ENCODE results near the gene PTEN. TPM values are rescaled to one million over a fixed set of nuclear protein-coding genes. Genes with fewer than 3 reads are reported as not detected.

The PTEN gene
- total RNA-seq, 2 experiments from 2014 or later, result 79.8 to 86.0 TPM

- ChIA-PET POLR2A (interaction anchor here (0.7 kb wide), 1 partner anchor 617 kb away, joined by 3 read pairs; no protein-coding TSS in a partner anchor), CTCF (interaction anchor here (0.9 kb wide), 1 partner anchor 201 kb away, joined by 3 read pairs; no protein-coding TSS in a partner anchor)
- Mint-ChIP-seq H3K9me3 (peaks cover 14% of the 10 kb centered on the region), H3K27me3 (no peaks in the 10 kb centered on the region), H3K4me3 (no peak overlapping the region), H3K4me1 (ENCODE audit: low read depth) (peaks cover 64% of the 10 kb centered on the region), H3K36me3 (ENCODE audit: low read depth) (peaks cover 97% of the 10 kb centered on the region), H3K27ac (peak overlapping the region; percentile 3)
- Histone ChIP-seq H3K4me3 (ENCODE audit: low read length) (no peak overlapping the region), H3K36me3 (ENCODE audit: insufficient read depth, low read length) (peaks cover 16% of the 10 kb centered on the region), H3K27ac (ENCODE audit: low read depth in 1 of 2, low read length in 2 of 2) (no peak overlapping the region), H3K27me3 (ENCODE audit: control insufficient read depth in 1 of 2, insufficient read depth in 2 of 2, low read length in 2 of 2) (no peaks in the 10 kb centered on the region), H3K9me3 (ENCODE audit: control insufficient read depth in 1 of 2, insufficient read depth in 1 of 2, low read length in 2 of 2) (peaks cover 13 to 25% of the 10 kb centered on the region in 2 experiments), H3K4me1 (ENCODE audit: insufficient read depth, low read length) (peaks cover 14% of the 10 kb centered on the region)
- DNase-seq (peak in 2 of 14 experiments; percentile 19 to 34), ATAC-seq (ENCODE audit: poor library complexity) (no peak)
- TF ChIP-seq CTCF (IDR thresholded peaks at IDR 0.05), result no peak
- intact Hi-C loops (cut with DNase I, micrococcal nuclease), result no loop called here
Observed at GRCh38 chr10:87913156-87913921, 49.9 kb downstream of the PTEN start.

GRCh38 chr10:87915406-87915805, 52.0 kb downstream of the PTEN start:
- peaks cover 89% of the 10 kb centered on the region for H3K36me3 Mint-ChIP-seq (ENCODE audit: low read depth)
- no peak overlapping the region for H3K27ac ChIP-seq (ENCODE audit: low read depth in 1 of 2, low read length in 2 of 2)
- peak overlapping the region; percentile 25 for H3K27ac Mint-ChIP-seq
- peak overlapping the region; percentile 5 for H3K4me3 Mint-ChIP-seq
- peaks cover 16% of the 10 kb centered on the region for H3K36me3 ChIP-seq (ENCODE audit: insufficient read depth, low read length)
- H3K4me3 ChIP-seq (ENCODE audit: low read length), result no peak overlapping the region
- peaks cover 67% of the 10 kb centered on the region for H3K4me1 Mint-ChIP-seq (ENCODE audit: low read depth)
- no peaks in the 10 kb centered on the region for H3K27me3 ChIP-seq (ENCODE audit: control insufficient read depth in 1 of 2, insufficient read depth in 2 of 2, low read length in 2 of 2)
- peaks cover 14% of the 10 kb centered on the region for H3K4me1 ChIP-seq (ENCODE audit: insufficient read depth, low read length)
- peaks cover 8% of the 10 kb centered on the region for H3K9me3 Mint-ChIP-seq
- peaks cover 8 to 25% of the 10 kb centered on the region in 2 experiments for H3K9me3 ChIP-seq (ENCODE audit: control insufficient read depth in 1 of 2, insufficient read depth in 1 of 2, low read length in 2 of 2)
- ChIA-PET POLR2A (no interaction called here), CTCF (no interaction called here)
- DNase-seq, result no peak
- no peaks in the 10 kb centered on the region for H3K27me3 Mint-ChIP-seq
- ATAC-seq (ENCODE audit: poor library complexity), result no peak
- intact Hi-C loops (cut with DNase I, micrococcal nuclease), result loop anchor here in 1 of 2 experiments (5.0 kb wide), 2 partner anchors 33 to 53 kb away; partner anchors contain the start of genes KLLN and PTEN
- no peak for TF ChIP-seq CTCF (IDR thresholded peaks at IDR 0.05)

GRCh38 chr10:87915989-87916388, 52.6 kb downstream of the PTEN start:
- ChIA-PET POLR2A (interaction anchor here (0.6 kb wide), 1 partner anchor 20 kb away, joined by 3 read pairs; no protein-coding TSS in a partner anchor), CTCF (no interaction called here)
- no peak overlapping the region for H3K4me3 ChIP-seq (ENCODE audit: low read length)
- peak overlapping the region; percentile 25 for H3K27ac Mint-ChIP-seq
- no peak overlapping the region for H3K27ac ChIP-seq (ENCODE audit: low read depth in 1 of 2, low read length in 2 of 2)
- no peak for DNase-seq
- H3K27me3 ChIP-seq (ENCODE audit: control insufficient read depth in 1 of 2, insufficient read depth in 2 of 2, low read length in 2 of 2), result no peaks in the 10 kb centered on the region
- peaks cover 8% of the 10 kb centered on the region for H3K9me3 Mint-ChIP-seq
- peaks cover 73% of the 10 kb centered on the region for H3K4me1 Mint-ChIP-seq (ENCODE audit: low read depth)
- TF ChIP-seq CTCF (IDR thresholded peaks at IDR 0.05), result no peak
- peaks cover 15% of the 10 kb centered on the region for H3K4me1 ChIP-seq (ENCODE audit: insufficient read depth, low read length)
- ATAC-seq (ENCODE audit: poor library complexity), result no peak
- intact Hi-C loops (cut with DNase I, micrococcal nuclease), result loop anchor here in 1 of 2 experiments (5.0 kb wide), 2 partner anchors 34 to 54 kb away; partner anchors contain the start of genes KLLN and PTEN
- H3K9me3 ChIP-seq (ENCODE audit: control insufficient read depth in 1 of 2, insufficient read depth in 1 of 2, low read length in 2 of 2), result peaks cover 9 to 25% of the 10 kb centered on the region in 2 experiments
- peaks cover 16% of the 10 kb centered on the region for H3K36me3 ChIP-seq (ENCODE audit: insufficient read depth, low read length)
- peak overlapping the region; percentile 32 for H3K4me3 Mint-ChIP-seq
- no peaks in the 10 kb centered on the region for H3K27me3 Mint-ChIP-seq
- H3K36me3 Mint-ChIP-seq (ENCODE audit: low read depth), result peaks cover 83% of the 10 kb centered on the region

Data from CD4-positive, alpha-beta T cell (primary cell).